Natural killer cell (primary cell): ENCODE measurements around the gene MIDN. TPM values are rescaled to one million over a fixed set of nuclear protein-coding genes. Genes with fewer than 3 reads are reported as not detected.
"Not testable (repeated sequence)": the region's sequence is repeated elsewhere in the genome, so short reads cannot be mapped to it uniquely, and the experiment has no call there.

Experiments
- ATAC-seq, 3 donors: fragments of 150-1000 bp in 2 of 3; fragments of 200-7000 bp in 1 of 3; cut with Tn5 transposase; 1 replicate in 1 of 3; 2 replicates in 2 of 3; pipeline ENCODE4 v1.10.0; 2021; ENCODE audit warnings: mild to moderate bottlenecking in 2 of 3, moderate library complexity in 2 of 3
- DNase-seq, 2 donors: peaks; one replicate each; pipeline versions ENCODE4 v3.0.0 to v3.0.0-alpha.2; 2013 to 2021; ENCODE audit warnings: mixed read lengths in 1 of 2
- H3K27ac ChIP-seq: one replicate; pipeline ENCODE4 v1.5.1; 2013; ENCODE audit warnings: mild to moderate bottlenecking, low read length
- H3K27me3 ChIP-seq: one replicate; pipeline ENCODE4 v1.6.1; 2013; ENCODE audit warnings: low read length; ENCODE audit not compliant: control insufficient read depth, insufficient read depth
- H3K36me3 ChIP-seq: one replicate; pipeline ENCODE4 v1.6.1; 2013; ENCODE audit warnings: low read length; ENCODE audit not compliant: control insufficient read depth, insufficient read depth
- H3K4me1 ChIP-seq: one replicate; pipeline ENCODE4 v1.6.1; 2013; ENCODE audit warnings: low read length; ENCODE audit not compliant: control insufficient read depth, insufficient read depth
- H3K4me3 ChIP-seq: one replicate; pipeline ENCODE4 v1.5.1; 2013; ENCODE audit warnings: low read length
- H3K9me3 ChIP-seq: one replicate; pipeline ENCODE4 v1.6.1; 2013; ENCODE audit warnings: low read length; ENCODE audit not compliant: control insufficient read depth, insufficient read depth
- H3K27ac Mint-ChIP-seq, 2 donors: one replicate each; pipeline ENCODE4 v1.8.0; 2022; ENCODE audit warnings: mild to moderate bottlenecking in 2 of 2, mixed read lengths in 2 of 2, moderate library complexity in 1 of 2
- H3K27me3 Mint-ChIP-seq, 2 donors: one replicate each; pipeline ENCODE4 v1.8.0; 2022; ENCODE audit warnings: low read depth in 2 of 2, mixed read lengths in 2 of 2
- H3K36me3 Mint-ChIP-seq: one replicate; pipeline ENCODE4 v1.8.0; 2022; ENCODE audit warnings: mixed read lengths
- H3K4me1 Mint-ChIP-seq, 2 donors: one replicate each; pipeline ENCODE4 v1.8.0; 2022; ENCODE audit warnings: mixed read lengths in 2 of 2
- H3K4me3 Mint-ChIP-seq: one replicate; pipeline ENCODE4 v1.8.0; 2022; ENCODE audit warnings: mild to moderate bottlenecking, moderate library complexity, mixed read lengths
- H3K9me3 Mint-ChIP-seq, 2 donors: one replicate each; pipeline ENCODE4 v1.8.0; 2022; ENCODE audit warnings: mixed read lengths in 2 of 2
- WGBS: methylation state at CpG from one replicate; pipeline ENCODE4 v1.1.7; 2013; ENCODE audit warnings: missing lambda C conversion rate; ENCODE audit not compliant: insufficient coverage; 5-methylcytosine and 5-hydroxymethylcytosine counted together
- intact Hi-C: fragments of 100-400 bp; cut with micrococcal nuclease; formaldehyde crosslinking; loops from one replicate; pipeline ENCODE4 v1.14.2; 2022
- total RNA-seq, 4 donors: library from RNA; stranded (reverse); fragments of 120-200 nt in 1 of 4; gene quantifications; one replicate each; pipeline versions ENCODE4 v1.2.3 to v1.2.4, GENCODE V29; 2013 to 2022
- TF ChIP-seq, protein P1 (sequence below): fragments of 200-600 bp; IDR thresholded peaks from one replicate; pipeline ENCODE4 v1.8.0; 2022; ENCODE audit warnings: antibody characterized with exemption

Gene MIDN
- total RNA-seq, 3 donors from 2014 or later (not counting 1 experiment from before 2014, with no cell fraction given) = 296 to 367 (median 314) TPM

DNA sequence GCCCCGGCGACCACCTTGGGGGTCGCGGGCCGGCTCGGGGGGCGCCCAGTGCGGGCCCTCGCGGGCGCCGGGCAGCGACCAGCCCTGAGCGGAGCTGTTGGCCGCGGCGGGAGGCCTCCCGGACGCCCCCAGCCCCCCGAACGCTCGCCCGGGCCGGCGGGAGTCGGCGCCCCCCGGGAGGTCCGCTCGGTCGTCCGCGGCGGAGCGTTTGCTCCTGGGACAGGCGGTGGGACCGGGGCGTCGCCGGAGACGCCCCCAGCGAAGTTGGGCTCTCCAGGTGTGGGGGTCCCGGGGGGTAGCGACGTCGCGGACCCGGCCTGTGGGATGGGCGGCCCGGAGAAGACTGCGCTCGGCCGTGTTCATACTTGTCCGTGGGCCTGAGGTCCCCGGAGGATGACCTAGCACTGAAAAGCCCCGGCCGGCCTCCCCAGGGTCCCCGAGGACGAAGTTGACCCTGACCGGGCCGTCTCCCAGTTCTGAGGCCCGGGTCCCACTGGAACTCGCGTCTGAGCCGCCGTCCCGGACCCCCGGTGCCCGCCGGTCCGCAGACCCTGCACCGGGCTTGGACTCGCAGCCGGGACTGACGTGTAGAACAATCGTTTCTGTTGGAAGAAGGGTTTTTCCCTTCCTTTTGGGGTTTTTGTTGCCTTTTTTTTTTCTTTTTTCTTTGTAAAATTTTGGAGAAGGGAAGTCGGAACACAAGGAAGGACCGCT lies 42.1 kb upstream of the MIDN start:
- ATAC-seq = no peak
- Histone ChIP-seq H3K27ac (no peak overlapping the region), H3K4me1 (peaks cover 47% of the 10 kb centered on the region), H3K27me3 (no peaks in the 10 kb centered on the region), H3K36me3 (peaks cover 8% of the 10 kb centered on the region), H3K9me3 (no peaks in the 10 kb centered on the region), H3K4me3 (peak overlapping the region; percentile 55)
- TF ChIP-seq, protein P1, sequence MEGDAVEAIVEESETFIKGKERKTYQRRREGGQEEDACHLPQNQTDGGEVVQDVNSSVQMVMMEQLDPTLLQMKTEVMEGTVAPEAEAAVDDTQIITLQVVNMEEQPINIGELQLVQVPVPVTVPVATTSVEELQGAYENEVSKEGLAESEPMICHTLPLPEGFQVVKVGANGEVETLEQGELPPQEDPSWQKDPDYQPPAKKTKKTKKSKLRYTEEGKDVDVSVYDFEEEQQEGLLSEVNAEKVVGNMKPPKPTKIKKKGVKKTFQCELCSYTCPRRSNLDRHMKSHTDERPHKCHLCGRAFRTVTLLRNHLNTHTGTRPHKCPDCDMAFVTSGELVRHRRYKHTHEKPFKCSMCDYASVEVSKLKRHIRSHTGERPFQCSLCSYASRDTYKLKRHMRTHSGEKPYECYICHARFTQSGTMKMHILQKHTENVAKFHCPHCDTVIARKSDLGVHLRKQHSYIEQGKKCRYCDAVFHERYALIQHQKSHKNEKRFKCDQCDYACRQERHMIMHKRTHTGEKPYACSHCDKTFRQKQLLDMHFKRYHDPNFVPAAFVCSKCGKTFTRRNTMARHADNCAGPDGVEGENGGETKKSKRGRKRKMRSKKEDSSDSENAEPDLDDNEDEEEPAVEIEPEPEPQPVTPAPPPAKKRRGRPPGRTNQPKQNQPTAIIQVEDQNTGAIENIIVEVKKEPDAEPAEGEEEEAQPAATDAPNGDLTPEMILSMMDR = no peak
- Mint-ChIP-seq H3K4me3 (peak overlapping the region; percentile 96), H3K27ac (peak overlapping the region; percentile 88 to 90), H3K4me1 (peaks cover 14 to 34% of the 10 kb centered on the region in 2 donors), H3K9me3 (no peaks in the 10 kb centered on the region), H3K36me3 (no peaks in the 10 kb centered on the region), H3K27me3 (no peaks in the 10 kb centered on the region)
- WGBS = under 1% methylated on average over 78 of the region's 78 CpGs
- DNase-seq = peak in 1 of 2 donors; percentile 50
- intact Hi-C loops = no loop called here

- peaks cover 19 to 38% of the 10 kb centered on the region in 2 donors for H3K4me1 Mint-ChIP-seq
Observed at GRCh38 chr19:1206864-1207450, 41.4 kb upstream of the MIDN start.

GRCh38 chr19:1208830-1209229 lies 39.6 kb upstream of the MIDN start:
- H3K9me3 ChIP-seq, H3K36me3 Mint-ChIP-seq, H3K27ac ChIP-seq, H3K9me3 Mint-ChIP-seq, H3K27me3 Mint-ChIP-seq, H3K27ac Mint-ChIP-seq, intact Hi-C loops, DNase-seq, ATAC-seq, H3K27me3 ChIP-seq, H3K4me3 ChIP-seq: not testable (repeated sequence)
- Histone ChIP-seq H3K36me3 (peaks cover 11% of the 10 kb centered on the region), H3K4me1 (peaks cover 50% of the 10 kb centered on the region)
- Mint-ChIP-seq H3K4me3 (peak overlapping the region; percentile 96), H3K4me1 (peaks cover 25 to 39% of the 10 kb centered on the region in 2 donors)
- 89% methylated on average over 10 of the region's 10 CpGs for WGBS

More at GRCh38 chr19:1206864-1207450, 41.4 kb upstream of the MIDN start:
- H3K27ac Mint-ChIP-seq = peak overlapping the region; percentile 88 to 90
- TF ChIP-seq, protein P1 = no peak
- H3K27me3 ChIP-seq = no peaks in the 10 kb centered on the region
- H3K36me3 Mint-ChIP-seq = no peaks in the 10 kb centered on the region
- no peaks in the 10 kb centered on the region for H3K27me3 Mint-ChIP-seq
- H3K9me3 ChIP-seq = no peaks in the 10 kb centered on the region
- intact Hi-C loops = no loop called here
- peaks cover 47% of the 10 kb centered on the region for H3K4me1 ChIP-seq
- H3K36me3 ChIP-seq = peaks cover 11% of the 10 kb centered on the region
- H3K4me3 ChIP-seq = peak overlapping the region; percentile 55
- peak overlapping the region; percentile 31 for H3K27ac ChIP-seq
- H3K9me3 Mint-ChIP-seq = no peaks in the 10 kb centered on the region
- ATAC-seq (no peak), DNase-seq (peak in 1 of 2 donors; percentile 62)
- 2% methylated on average over 38 of the region's 38 CpGs for WGBS
- H3K4me3 Mint-ChIP-seq = peak overlapping the region; percentile 96

DNA sequence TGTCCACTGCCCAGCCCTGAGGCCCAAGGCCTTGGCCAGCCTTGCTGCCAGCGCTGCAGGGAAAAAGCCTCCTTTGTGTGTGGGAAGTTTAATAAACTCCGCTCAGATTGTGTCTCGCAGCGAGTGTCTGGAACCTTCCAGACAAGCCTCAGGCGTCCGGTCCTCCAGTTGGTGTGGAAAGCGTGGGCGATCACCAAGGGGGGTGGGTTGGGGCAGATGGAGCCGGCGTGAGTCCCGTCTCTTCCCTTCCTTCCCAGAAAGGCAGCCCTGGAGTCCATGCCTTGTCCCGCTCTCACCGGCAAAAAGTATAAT lies 38.2 kb upstream of the MIDN start:
- Histone ChIP-seq H3K4me3 (no peak overlapping the region), H3K27ac (no peak overlapping the region), H3K27me3 (no peaks in the 10 kb centered on the region), H3K9me3 (no peaks in the 10 kb centered on the region), H3K4me1 (peaks cover 52% of the 10 kb centered on the region), H3K36me3 (peaks cover 11% of the 10 kb centered on the region)
- Mint-ChIP-seq H3K36me3 (no peaks in the 10 kb centered on the region), H3K4me1 (peaks cover 31 to 46% of the 10 kb centered on the region in 2 donors), H3K27me3 (no peaks in the 10 kb centered on the region), H3K4me3 (peak overlapping the region; percentile 9), H3K9me3 (no peaks in the 10 kb centered on the region), H3K27ac (no peak overlapping the region)
- 97% methylated on average over 12 of the region's 13 CpGs for WGBS
- intact Hi-C loops = no loop called here
- ATAC-seq = no peak
- TF ChIP-seq, protein P1 = no peak
- DNase-seq = no peak
